ENCODE results near the gene ACTL6B.

ACTL6B gene

DNA sequence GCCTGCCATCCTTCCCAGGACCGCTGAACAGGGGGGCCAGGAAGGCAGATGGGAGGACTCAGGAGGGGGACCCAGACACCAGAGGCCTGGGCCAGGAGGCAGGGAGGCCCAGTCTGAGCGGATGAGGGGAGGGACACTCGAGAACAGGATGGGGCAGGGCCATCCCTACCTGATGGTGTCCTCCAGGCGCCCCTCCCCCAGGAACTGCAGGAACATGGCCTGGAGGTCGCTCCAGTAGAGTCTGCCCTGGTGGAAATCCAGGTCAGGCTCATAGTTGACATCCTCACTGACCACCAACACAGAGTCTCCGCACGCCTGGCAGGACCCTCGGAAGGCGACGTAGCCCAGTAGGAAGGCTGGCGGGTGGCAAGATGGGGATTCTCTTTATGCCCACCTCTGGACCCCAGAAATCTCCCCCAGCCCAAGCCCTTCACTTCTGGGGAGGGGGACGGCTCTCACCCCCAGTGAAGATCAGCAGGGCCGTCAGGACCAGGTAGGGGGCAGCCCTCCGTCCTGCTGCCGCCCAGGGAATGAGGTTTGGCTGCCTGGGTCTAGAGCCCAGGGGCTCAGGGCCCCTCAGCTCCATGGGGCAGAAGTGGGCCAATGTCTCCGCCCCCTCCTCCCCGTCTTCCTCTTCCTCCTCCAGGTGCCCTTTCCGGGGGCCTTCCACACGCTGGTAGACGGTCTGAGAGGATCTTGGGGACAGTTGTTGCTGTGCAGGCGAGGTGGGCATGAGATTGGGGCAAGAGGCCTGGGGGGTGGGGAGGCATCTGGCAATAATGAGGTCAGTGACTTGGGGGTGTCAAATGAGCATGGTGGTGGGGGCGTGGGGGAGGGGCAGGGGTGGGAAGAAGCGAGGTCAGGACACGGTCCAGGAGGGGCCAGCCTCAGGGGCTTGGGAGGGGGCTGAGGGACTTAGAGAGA is 15.5 kb downstream of the ACTL6B start:
- no peak for DNase-seq (ENCODE audit: extremely low read depth, low read depth)
- TF ChIP-seq, protein P1, sequence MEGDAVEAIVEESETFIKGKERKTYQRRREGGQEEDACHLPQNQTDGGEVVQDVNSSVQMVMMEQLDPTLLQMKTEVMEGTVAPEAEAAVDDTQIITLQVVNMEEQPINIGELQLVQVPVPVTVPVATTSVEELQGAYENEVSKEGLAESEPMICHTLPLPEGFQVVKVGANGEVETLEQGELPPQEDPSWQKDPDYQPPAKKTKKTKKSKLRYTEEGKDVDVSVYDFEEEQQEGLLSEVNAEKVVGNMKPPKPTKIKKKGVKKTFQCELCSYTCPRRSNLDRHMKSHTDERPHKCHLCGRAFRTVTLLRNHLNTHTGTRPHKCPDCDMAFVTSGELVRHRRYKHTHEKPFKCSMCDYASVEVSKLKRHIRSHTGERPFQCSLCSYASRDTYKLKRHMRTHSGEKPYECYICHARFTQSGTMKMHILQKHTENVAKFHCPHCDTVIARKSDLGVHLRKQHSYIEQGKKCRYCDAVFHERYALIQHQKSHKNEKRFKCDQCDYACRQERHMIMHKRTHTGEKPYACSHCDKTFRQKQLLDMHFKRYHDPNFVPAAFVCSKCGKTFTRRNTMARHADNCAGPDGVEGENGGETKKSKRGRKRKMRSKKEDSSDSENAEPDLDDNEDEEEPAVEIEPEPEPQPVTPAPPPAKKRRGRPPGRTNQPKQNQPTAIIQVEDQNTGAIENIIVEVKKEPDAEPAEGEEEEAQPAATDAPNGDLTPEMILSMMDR (IDR thresholded peaks at IDR 0.05; ENCODE audit: low read depth, low read length), result no peak

DNA sequence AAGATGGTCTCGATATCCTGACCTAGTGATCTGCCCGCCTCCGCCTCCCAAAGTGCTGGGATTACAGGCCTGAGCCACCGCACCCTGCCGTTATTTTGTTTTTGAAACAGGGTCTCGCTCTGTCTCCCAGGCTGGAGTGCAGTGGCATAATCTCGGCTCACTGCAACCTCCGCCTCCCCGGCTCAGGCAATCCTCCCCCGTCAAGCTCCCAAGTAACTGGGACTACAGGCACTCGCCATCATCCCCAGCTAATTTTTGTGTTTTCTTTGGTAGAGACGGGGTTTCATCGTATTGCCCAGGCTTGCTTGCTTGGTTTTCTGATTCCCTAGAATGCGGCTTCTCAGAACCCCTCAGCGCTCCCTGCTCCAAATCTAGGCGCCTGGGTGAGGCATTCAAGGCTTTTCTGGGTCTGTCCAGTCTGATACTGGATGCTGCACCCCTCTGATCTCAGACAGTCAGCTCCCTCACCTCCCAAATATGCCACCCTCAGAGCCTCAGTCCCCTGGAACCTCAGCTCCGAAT is 16.2 kb downstream of the ACTL6B start:
- no peak for DNase-seq (ENCODE audit: extremely low read depth, low read depth)
- TF ChIP-seq, protein P1 (IDR thresholded peaks at IDR 0.05; ENCODE audit: low read depth, low read length), result no peak

DNA sequence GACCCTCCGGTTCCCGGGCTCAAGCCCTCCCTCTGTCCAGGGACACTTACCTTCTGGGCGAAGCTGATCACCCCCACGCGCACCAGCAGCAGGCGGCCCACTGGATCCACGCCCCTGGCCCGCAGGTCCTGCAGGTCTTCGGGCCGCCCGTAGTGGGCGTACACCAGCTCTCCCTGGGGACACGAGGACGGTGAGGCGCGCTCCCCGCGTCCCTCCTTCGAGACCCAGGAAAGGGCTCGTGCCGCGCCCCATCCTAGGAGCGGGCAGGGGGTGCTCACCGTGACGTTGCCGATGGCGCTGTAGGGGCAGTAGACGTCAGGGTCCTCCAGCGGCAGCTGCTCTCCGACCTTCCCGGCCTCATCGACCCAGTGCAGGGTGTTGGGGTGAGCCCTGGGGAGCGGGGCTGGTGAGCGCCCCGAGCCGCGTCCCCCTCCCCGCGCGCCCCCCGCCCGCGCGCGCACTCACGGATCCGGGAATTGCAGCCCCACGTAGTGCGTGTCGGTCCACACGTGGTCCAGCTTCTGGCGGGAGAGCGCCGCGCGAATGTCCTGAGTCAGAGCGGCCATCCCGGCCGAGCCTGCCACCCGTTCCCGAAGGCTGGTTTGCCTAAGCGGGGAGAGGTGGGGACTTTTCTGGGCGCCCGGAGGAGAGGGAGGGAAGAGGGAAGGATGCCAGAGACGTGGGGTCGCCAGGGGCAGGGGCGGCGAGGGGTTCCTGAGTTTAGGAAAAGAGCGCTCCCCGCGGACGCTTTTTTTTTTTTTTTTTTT is 23.1 kb downstream of the ACTL6B start:
- no peak for DNase-seq (ENCODE audit: extremely low read depth, low read depth)
- TF ChIP-seq, protein P1 (IDR thresholded peaks at IDR 0.05; ENCODE audit: low read depth, low read length), result peak; percentile 36

DNA sequence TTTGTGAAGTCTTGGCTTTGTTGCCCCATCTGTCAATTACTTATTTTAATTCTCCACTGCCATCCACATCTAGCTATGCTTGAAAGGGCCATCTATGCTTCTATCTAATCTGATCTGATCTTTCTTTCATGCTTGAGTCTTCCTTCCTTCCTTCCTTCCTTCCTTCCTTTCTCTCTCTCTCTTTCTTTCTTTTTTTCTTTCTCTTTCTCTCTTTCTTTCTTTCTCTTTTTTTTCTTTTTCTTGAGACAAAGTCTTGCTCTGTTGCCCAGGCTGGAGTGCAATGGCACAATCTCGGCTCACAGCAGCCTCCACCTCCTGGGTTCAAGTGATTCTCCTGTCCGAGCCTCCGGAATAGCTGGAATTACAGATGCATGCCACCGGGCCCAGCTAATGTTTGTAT is 26.2 kb downstream of the ACTL6B start:
- TF ChIP-seq, protein P1 (IDR thresholded peaks at IDR 0.05; ENCODE audit: low read depth, low read length), result no peak
- no peak for DNase-seq (ENCODE audit: extremely low read depth, low read depth)

DNA sequence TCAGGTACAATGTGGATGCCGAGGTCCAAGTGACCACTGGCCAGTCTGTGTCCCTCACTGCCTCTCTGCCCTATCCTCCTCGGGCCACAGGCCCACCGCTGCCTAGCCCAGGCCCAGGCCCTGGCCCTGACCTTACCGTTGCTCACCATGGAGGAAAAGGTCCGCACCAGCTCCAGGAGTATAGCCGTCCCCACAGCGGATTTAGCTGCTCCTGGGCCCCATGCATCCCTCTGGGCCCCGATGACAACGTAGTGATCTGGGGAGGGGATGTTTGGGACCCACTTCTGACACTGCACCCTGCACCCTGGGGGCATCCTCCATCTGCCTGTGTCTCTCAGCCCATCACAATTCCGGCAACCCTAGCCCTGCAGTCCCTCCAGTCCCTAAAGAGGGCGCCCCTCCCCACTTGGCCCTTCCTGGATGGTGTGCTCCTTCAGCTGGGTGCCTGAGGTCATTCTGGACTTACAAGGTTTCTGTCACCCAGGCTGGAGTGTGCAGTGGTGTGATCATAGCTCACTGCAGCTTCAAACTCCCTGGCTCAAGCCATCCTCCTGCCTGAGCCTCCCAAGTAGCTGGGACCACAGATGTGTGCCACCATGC is 27.0 kb downstream of the ACTL6B start:
- no peak for DNase-seq (ENCODE audit: extremely low read depth, low read depth)
- TF ChIP-seq, protein P1 (IDR thresholded peaks at IDR 0.05; ENCODE audit: low read depth, low read length), result peak; percentile 16

DNA sequence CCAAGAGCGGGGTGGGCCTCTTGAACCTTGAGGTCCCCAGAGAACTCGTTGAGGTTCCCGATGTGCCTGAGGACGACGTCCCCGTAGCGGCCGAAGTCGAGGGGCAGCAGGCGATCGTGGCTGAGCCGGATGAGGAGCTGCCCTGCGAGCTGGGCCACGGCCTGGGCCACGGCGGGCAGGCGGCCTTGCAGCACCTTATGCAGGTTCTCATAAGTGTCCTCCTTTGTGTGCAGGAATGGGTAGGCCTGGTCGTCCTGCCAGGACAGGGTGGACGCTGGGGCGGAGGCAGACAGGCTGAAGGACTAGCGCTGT is 29.1 kb downstream of the ACTL6B start:
- DNase-seq (ENCODE audit: extremely low read depth, low read depth), result no peak
- TF ChIP-seq, protein P1 (IDR thresholded peaks at IDR 0.05; ENCODE audit: low read depth, low read length), result no peak

Data from AG09319 (cell line).